IMR-90 (cell line): ENCODE data around the gene CPLX1. TPM values are rescaled to one million over a fixed set of nuclear protein-coding genes. Genes with fewer than 3 reads are reported as not detected.

Experiments used
- ATAC-seq: fragments of 200-7000 bp; cut with Tn5 transposase; 2 replicates; pipeline ENCODE4 v1.9.1; 2020; ENCODE audit warnings: low read depth, mild to moderate bottlenecking, moderate library complexity
- BruUV-seq: library from RNA; stranded (reverse); fragments of 400-500 nt; replicated peaks from 2 replicates; lab custom pipeline; 2021; lab: Mats Ljungman, UMichigan
- CTCF ChIA-PET: fragments of 300-600 bp; formaldehyde crosslinking; extraction: SDS; loops from one replicate; lab custom pipeline; 2021; ENCODE audit warnings: antibody characterized with exemption; lab: Yijun Ruan, JAX
- POLR2A ChIA-PET: fragments of 300-600 bp; sonication (Branson Sonifier 250); formaldehyde crosslinking; loops from one replicate; lab custom pipeline; 2022; ENCODE audit warnings: antibody characterized with exemption; ENCODE audit not compliant: unreplicated experiment; lab: Charles Lee
- DNase-seq: peaks from one replicate; pipeline ENCODE4 v3.0.0; 2013
- H2AFZ ChIP-seq: replicated peaks from 2 replicates; pipeline ENCODE3; 2013; ENCODE audit warnings: low read length, mild to moderate bottlenecking; ENCODE audit not compliant: poor library complexity
- H2AK5ac ChIP-seq: 2 replicates; pipeline ENCODE4 v1.6.1; 2013; ENCODE audit warnings: low read depth, low read length, inconsistent platforms
- H2AK9ac ChIP-seq: replicated peaks from 2 replicates; pipeline ENCODE3; 2013; ENCODE audit warnings: mild to moderate bottlenecking, low read depth, low read length, moderate library complexity; ENCODE audit not compliant: poor library complexity
- H2BK120ac ChIP-seq: 2 replicates; pipeline ENCODE4 v1.6.1; 2013; ENCODE audit warnings: low read depth, low read length, inconsistent platforms
- H2BK15ac ChIP-seq: 3 replicates; pipeline ENCODE4 v1.6.1; 2013; ENCODE audit warnings: low read depth, low read length, inconsistent platforms
- H2BK20ac ChIP-seq: 2 replicates; pipeline ENCODE4 v1.6.1; 2013; ENCODE audit warnings: low read depth, mild to moderate bottlenecking, inconsistent platforms, low read length, moderate library complexity
- H2BK5ac ChIP-seq: 2 replicates; pipeline ENCODE4 v1.6.1; 2013; ENCODE audit warnings: mild to moderate bottlenecking, low read depth, low read length, inconsistent platforms; ENCODE audit not compliant: poor library complexity, severe bottlenecking
- H3K14ac ChIP-seq: replicated peaks from 2 replicates; pipeline ENCODE4 v1.6.1; 2013; ENCODE audit warnings: low read depth, low read length, inconsistent platforms
- H3K18ac ChIP-seq: 2 replicates; pipeline ENCODE4 v1.6.1; 2013; ENCODE audit warnings: low read depth, low read length, control low read depth
- H3K23ac ChIP-seq: 2 replicates; pipeline ENCODE4 v1.6.1; 2013; ENCODE audit warnings: low read depth, low read length, inconsistent platforms
- H3K27ac ChIP-seq: 2 replicates; pipeline ENCODE4 v1.5.1; 2013; ENCODE audit warnings: mild to moderate bottlenecking, control low read depth, low read length; ENCODE audit not compliant: insufficient read depth
- H3K27me3 ChIP-seq: 2 replicates; pipeline ENCODE4 v1.6.1; 2013; ENCODE audit warnings: low read length; ENCODE audit not compliant: control insufficient read depth, insufficient read depth
- H3K36me3 ChIP-seq: 2 replicates; pipeline ENCODE4 v1.6.1; 2013; ENCODE audit warnings: low read length, mixed read lengths; ENCODE audit not compliant: control insufficient read depth, insufficient read depth
- H3K4ac ChIP-seq: 2 replicates; pipeline ENCODE4 v1.6.1; 2013; ENCODE audit warnings: low read depth, low read length, inconsistent platforms
- H3K4me1 ChIP-seq: 2 replicates; pipeline ENCODE4 v1.6.1; 2013; ENCODE audit warnings: low read length, mixed read lengths; ENCODE audit not compliant: control insufficient read depth, insufficient read depth
- H3K4me2 ChIP-seq: 2 replicates; pipeline ENCODE4 v1.6.1; 2013; ENCODE audit warnings: low read depth, mild to moderate bottlenecking, control low read depth, low read length, moderate library complexity
- H3K4me3 ChIP-seq: 2 replicates; pipeline ENCODE4 v1.5.1; 2013; ENCODE audit warnings: low read depth, mild to moderate bottlenecking, control low read depth, low read length, moderate library complexity; ENCODE audit not compliant: insufficient read depth
- H3K56ac ChIP-seq: 2 replicates; pipeline ENCODE4 v1.6.1; 2013; ENCODE audit warnings: low read length, inconsistent platforms; ENCODE audit not compliant: insufficient read depth; ENCODE audit errors: extremely low read depth
- H3K79me1 ChIP-seq, 2 experiments: 2 replicates each; pipeline ENCODE4 v1.6.1; 2013; ENCODE audit warnings: low read length in 2 of 2, inconsistent platforms in 1 of 2, low read depth in 1 of 2
- H3K9ac ChIP-seq: 2 replicates; pipeline ENCODE4 v1.6.1; 2013; ENCODE audit warnings: low read depth, low read length, control low read depth
- H3K9me1 ChIP-seq: 2 replicates; pipeline ENCODE4 v1.6.1; 2013; ENCODE audit warnings: low read length, inconsistent platforms; ENCODE audit not compliant: insufficient read depth
- H3K9me3 ChIP-seq: 2 replicates; pipeline ENCODE4 v1.6.1; 2013; ENCODE audit warnings: low read length; ENCODE audit not compliant: control insufficient read depth, insufficient read depth
- H4K20me1 ChIP-seq: 2 replicates; pipeline ENCODE4 v1.6.1; 2013; ENCODE audit warnings: low read length, inconsistent platforms; ENCODE audit not compliant: insufficient read depth
- H4K5ac ChIP-seq: 2 replicates; pipeline ENCODE4 v1.6.1; 2013; ENCODE audit warnings: mild to moderate bottlenecking, low read depth, low read length, control low read depth
- H4K8ac ChIP-seq, 2 experiments: 2 replicates each; pipeline ENCODE4 v1.6.1; 2013; ENCODE audit warnings: low read depth in 2 of 2, low read length in 2 of 2, control low read depth in 1 of 2, inconsistent platforms in 1 of 2
- H4K91ac ChIP-seq: 2 replicates; pipeline ENCODE4 v1.6.1; 2013; ENCODE audit warnings: low read depth, low read length, inconsistent platforms; ENCODE audit not compliant: insufficient read depth
- CEBPB ChIP-seq: IDR thresholded peaks from 2 replicates; pipeline ENCODE4 v1.6.1; 2012; ENCODE audit warnings: low read depth, low read length, improper control_type of control experiment
- CHD1 ChIP-seq: IDR thresholded peaks from 2 replicates; pipeline ENCODE4 v1.6.1; 2012; ENCODE audit warnings: low read depth, low read length, improper control_type of control experiment
- MAFK ChIP-seq: IDR thresholded peaks from 2 replicates; pipeline ENCODE4 v1.6.1; 2012; ENCODE audit warnings: low read depth, low read length, improper control_type of control experiment
- MAZ ChIP-seq: IDR thresholded peaks from 2 replicates; pipeline ENCODE4 v1.6.1; 2012; ENCODE audit warnings: low read depth, mild to moderate bottlenecking, low read length, improper control_type of control experiment, moderate library complexity, borderline replicate concordance
- MXI1 ChIP-seq: IDR thresholded peaks from 2 replicates; pipeline ENCODE4 v1.6.1; 2012; ENCODE audit warnings: low read depth, mild to moderate bottlenecking, low read length, moderate library complexity, borderline replicate concordance
- RCOR1 ChIP-seq: IDR thresholded peaks from 2 replicates; pipeline ENCODE4 v1.6.1; 2012; ENCODE audit warnings: mild to moderate bottlenecking, low read length, improper control_type of control experiment; ENCODE audit not compliant: insufficient replicate concordance
- RFX5 ChIP-seq: IDR thresholded peaks from 2 replicates; pipeline ENCODE4 v1.8.0; 2012; ENCODE audit warnings: low read depth, mild to moderate bottlenecking, low read length, moderate library complexity
- SMC3 ChIP-seq: fragments of 150-350 bp; IDR thresholded peaks from 2 replicates; pipeline ENCODE4 v1.6.1; 2016; ENCODE audit warnings: low read depth, mild to moderate bottlenecking, antibody characterized with exemption, low read length, moderate library complexity
- WGBS, 2 experiments: methylation state at CpG; one replicate each; pipeline versions ENCODE4 v1.1.5 to v1.1.7; 2013; ENCODE audit warnings: missing lambda C conversion rate in 2 of 2; ENCODE audit not compliant: insufficient read length in 1 of 2; ENCODE audit errors: extremely low coverage in 2 of 2; 5-methylcytosine and 5-hydroxymethylcytosine counted together
- dilution Hi-C: fragments of 300-500 bp; cut with HindIII; formaldehyde crosslinking; loops from one replicate; pipeline ENCODE4 v1.14.3; 2018; ENCODE audit warnings: low sequenced_read_pairs; ENCODE audit not compliant: unreplicated experiment
- in situ Hi-C: fragments of 300-500 bp; cut with MboI; formaldehyde crosslinking; loops from 3 replicates; pipeline ENCODE4 v1.14.3; 2019; ENCODE audit warnings: low sequenced_read_pairs, inconsistent platforms, mixed read lengths
- intact Hi-C: fragments of 100-400 bp; cut with micrococcal nuclease; formaldehyde crosslinking; loops from 2 replicates; pipeline ENCODE4 v1.10.0; 2022
- polyA plus RNA-seq, 3 experiments: library from polyadenylated mRNA; depleted of rRNA; stranded (reverse); fragments of >200 nt; gene quantifications; 2 replicates each; pipeline ENCODE4 v1.2.3, GENCODE V29; 2012; ENCODE audit warnings: low replicate concordance in 1 of 3
- total RNA-seq: library from RNA; depleted of rRNA; stranded (reverse); fragments of >200 nt; gene quantifications from 2 replicates; pipeline ENCODE4 v1.2.3, GENCODE V29; 2012
- TF ChIP-seq, protein P1 (sequence below): fragments of 150-350 bp; IDR thresholded peaks from 2 replicates; pipeline ENCODE4 v1.6.1; 2016; ENCODE audit warnings: low read depth, mild to moderate bottlenecking, low read length, moderate library complexity, borderline replicate concordance

The CPLX1 gene
- total and polyA plus RNA-seq, 2 of the 4 experiments (the other 2 are of a cell fraction): 0.05 TPM; not detected in 1

- TF ChIP-seq CEBPB: no peak
Observed at GRCh38 chr4:874971-875817, 49.3 kb upstream of the CPLX1 start (continued).

GRCh38 chr4:874056-874455 is 48.1 kb upstream of the CPLX1 start:
- Histone ChIP-seq H4K5ac (no peak overlapping the region), H2BK15ac (no peak overlapping the region), H3K9me1 (peaks cover 10% of the 10 kb centered on the region), H2AK5ac (no peak overlapping the region), H3K9ac (no peak overlapping the region), H4K8ac (no peak overlapping the region), H3K18ac (no peak overlapping the region), H2BK120ac (no peak overlapping the region), H3K27me3 (no peaks in the 10 kb centered on the region), H3K4me2 (no peak overlapping the region), H2BK5ac (no peak overlapping the region), H3K79me1 (peaks cover 0 to 10% of the 10 kb centered on the region in 2 experiments; a peak in 2 of 4 replicates), H3K9me3 (no peaks in the 10 kb centered on the region), H4K91ac (no peak overlapping the region), H3K36me3 (peaks cover 69% of the 10 kb centered on the region), H2BK20ac (no peak overlapping the region), H3K4ac (no peak overlapping the region), H4K20me1 (peaks cover 10% of the 10 kb centered on the region), H2AFZ (no peak overlapping the region), H3K4me3 (no peak overlapping the region), H3K14ac (no peak overlapping the region), H3K23ac (no peak overlapping the region), H3K4me1 (no peaks in the 10 kb centered on the region), H2AK9ac (no peak overlapping the region), H3K27ac (no peak overlapping the region), H3K56ac (no peak overlapping the region)
- intact Hi-C loops: no loop called here
- POLR2A ChIA-PET: no interaction called here
- no TSS peak for BruUV-seq
- DNase-seq (no peak), ATAC-seq (no peak)
- in situ Hi-C loops: no loop called here
- dilution Hi-C loops: no loop called here
- CTCF ChIA-PET: no interaction called here
- no peak for TF ChIP-seq RCOR1
- TF ChIP-seq CHD1: no peak
- TF ChIP-seq, protein P1, sequence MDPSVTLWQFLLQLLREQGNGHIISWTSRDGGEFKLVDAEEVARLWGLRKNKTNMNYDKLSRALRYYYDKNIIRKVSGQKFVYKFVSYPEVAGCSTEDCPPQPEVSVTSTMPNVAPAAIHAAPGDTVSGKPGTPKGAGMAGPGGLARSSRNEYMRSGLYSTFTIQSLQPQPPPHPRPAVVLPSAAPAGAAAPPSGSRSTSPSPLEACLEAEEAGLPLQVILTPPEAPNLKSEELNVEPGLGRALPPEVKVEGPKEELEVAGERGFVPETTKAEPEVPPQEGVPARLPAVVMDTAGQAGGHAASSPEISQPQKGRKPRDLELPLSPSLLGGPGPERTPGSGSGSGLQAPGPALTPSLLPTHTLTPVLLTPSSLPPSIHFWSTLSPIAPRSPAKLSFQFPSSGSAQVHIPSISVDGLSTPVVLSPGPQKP: no peak
- TF ChIP-seq MAZ: no peak
- no peak for TF ChIP-seq RFX5
- TF ChIP-seq MXI1: no peak
- TF ChIP-seq MAFK: no peak
- TF ChIP-seq SMC3: no peak
- WGBS, 2 experiments: 100% methylated on average over 3 of the region's 9 CpGs; no CpG with 5 or more reads in 1 of the 2 experiments
